HG03457 (cell line): ENCODE data around the gene APBA1.

Source experiments
- ATAC-seq: cut with Tn5 transposase; IDR thresholded peaks from one replicate; pipeline ENCODE4 v1.9.1; 2021; ENCODE audit warnings: moderate number of reproducible peaks; ENCODE audit not compliant: unreplicated experiment

Gene APBA1

DNA sequence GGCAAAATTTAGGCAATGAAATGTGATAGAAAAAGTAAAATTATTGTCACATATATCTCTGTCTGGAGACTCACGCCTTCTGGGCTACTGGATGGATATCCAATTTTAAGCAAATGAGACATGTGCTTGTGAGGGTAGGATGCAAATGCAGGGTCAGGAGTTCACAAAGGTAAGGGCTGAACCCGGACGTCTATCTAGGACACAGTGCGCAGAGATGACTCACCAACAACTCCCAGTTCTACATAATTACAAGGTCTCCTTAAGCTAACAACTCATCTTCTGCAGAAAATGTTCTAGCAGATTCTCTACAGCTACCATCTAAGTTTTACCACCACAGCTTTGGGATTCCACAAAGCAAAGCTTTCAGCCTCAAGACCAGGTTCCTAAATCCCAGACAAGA is 186.7 kb downstream of the APBA1 start:
- no peak for ATAC-seq

DNA sequence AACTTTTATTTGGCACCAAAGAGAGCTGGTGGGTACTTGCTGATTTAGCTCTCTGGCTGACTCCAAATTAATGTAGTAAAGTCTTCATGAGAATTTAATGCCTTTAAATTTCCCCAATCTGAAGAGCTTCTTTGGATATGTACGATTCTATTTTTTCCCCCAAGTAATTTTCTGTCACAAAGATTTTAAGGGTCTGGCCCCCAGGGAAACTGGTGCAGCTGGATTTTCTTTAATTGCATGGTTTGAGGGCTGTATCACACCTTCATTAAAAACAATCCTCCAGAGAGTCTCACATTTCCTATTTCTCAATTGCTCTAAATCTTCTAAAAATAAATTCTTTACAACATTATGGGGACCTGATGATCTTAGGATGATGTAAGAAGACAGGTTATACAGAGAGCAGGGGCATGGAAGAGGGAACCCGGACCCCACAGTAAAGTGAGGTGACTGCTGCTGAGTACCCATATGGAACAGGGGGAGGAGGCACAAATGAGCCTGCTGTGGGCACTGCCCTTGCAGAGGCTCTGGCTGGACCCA is 188.2 kb downstream of the APBA1 start:
- no peak for ATAC-seq

DNA sequence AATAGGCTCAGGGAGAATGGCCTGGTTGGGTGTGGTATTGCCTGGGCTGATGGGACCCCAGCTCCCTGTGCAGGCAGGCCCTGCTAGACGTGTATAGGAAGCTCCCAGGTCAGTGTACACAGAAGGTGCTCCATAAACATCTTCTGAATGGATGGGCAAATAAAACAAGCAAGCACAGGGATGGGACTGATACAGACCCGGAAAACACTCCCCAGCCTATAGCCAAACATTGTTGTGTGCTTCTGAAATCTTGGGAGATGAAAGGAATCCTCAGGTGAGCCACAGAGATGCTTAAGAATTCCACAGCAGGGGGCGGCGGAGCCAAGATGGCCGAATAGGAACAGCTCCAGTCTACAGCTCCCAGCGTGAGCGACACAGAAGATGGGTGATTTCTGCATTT is 195.4 kb downstream of the APBA1 start:
- ATAC-seq: no peak

DNA sequence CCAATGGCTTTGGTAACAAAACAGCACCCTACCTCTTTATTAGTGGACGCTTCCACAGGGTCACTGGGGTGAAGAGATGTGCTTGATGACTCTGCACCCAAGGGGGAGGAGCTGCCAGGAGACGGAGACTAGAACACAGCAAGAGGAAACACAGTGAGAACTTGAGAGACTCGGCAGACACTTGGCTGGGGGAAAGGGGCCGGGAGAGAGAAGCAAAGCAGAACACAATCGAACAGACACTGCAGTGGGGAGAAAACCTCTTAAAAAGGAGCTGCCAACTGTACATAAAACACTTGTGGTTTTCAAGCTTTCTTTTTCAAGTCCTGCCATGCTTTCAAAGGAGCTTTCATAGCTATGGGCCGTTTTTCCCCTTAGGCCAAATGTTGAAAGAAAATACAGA is 196.2 kb downstream of the APBA1 start:
- no peak for ATAC-seq

DNA sequence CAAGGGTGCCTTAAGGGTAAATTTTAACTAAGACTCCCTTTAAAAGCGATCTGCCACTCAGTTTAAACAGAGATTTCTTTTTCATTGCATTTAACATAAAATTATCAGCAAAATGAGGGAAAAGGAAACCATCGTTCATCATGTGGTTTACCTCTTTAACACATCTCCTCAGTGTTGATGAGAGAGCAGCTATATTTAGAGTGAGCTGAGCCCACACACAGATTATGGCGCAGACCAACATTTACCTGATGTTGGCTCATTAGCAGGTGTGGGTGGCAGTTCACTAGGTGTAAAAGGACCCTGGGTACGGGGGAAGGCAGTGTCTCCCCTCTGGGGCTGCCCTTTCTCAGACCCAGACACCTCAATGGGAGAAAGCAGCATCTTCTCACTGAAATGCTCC is 197.3 kb downstream of the APBA1 start:
- ATAC-seq: no peak

DNA sequence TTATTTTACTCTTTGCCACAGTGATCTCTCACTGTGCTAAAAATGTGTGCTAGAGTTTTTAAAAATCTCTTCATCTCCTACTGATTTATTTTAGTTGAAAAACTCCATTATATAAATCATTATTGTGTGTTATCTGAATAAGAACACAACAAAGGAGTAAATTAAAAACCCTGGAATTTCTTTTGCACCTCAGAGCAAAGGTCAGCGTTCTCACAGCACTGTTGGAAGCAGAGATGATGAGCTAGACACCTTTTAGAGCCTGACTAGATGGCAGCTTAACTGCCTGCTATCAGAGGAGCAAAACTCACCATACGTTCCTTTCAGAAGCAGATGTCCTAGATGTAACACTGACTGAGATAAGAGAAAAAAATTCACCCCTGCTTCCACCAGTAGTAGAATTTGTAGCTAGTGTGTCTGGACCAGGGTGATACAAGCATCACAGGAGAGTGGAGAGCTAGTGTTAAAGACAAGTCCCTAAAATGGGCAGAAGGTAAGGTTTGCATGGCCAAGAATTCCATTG is 200.0 kb downstream of the APBA1 start:
- ATAC-seq: no peak

DNA sequence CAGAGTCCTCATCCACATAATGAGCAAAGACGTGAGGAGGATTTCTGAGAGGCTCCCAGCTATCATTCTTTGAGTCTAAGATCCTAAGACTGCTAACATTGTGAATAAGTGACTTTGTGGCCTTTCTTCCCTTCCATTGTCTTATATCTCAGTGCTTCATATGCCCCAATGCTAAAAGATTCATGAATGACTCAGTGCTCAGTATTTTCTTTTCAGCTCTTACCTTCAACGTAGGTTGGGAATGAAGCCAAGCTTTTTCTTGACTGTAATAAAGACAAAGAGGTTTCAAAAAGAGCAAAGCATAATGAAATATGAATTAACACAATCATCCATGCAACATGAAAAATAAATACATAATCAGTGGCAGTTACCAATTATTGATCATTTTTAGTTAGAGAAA is 200.7 kb downstream of the APBA1 start:
- no peak for ATAC-seq

DNA sequence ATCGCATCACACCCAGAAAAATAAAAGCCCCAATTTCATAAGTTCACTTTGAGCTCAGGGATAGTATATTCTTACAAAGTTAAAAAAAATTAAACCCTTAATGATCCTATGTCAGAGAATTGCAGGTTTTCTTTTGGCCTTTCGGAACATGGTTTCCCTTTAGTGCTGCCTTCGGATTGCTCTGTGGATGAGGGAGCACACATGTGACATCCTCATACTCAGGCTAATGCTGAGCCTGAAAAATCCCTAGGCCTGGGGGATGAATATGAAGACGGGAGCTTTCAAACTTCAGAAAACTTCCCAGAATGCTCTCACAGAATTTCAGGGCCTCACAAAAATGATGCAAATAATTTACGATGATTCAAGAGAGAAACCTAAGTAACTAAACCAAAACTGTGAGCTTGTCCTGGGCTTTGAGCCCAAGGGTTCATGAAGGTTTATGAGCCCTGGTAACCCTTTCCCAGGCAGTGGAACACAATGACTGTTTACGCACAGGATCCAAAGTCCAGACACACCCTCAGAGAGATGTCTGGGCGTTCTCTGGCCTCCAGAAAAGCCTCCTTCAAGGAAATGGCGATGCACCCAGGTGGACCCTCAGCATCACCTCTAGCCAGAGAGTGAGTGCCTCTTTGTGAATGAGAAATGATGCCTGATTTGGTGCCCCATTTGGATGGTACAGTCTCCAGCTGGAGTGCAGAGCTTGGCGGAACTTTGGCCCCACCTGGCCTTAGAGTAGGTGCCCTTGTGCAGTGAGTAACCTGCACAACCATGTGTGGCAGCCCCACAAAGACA is 201.8 kb downstream of the APBA1 start:
- ATAC-seq: no peak

DNA sequence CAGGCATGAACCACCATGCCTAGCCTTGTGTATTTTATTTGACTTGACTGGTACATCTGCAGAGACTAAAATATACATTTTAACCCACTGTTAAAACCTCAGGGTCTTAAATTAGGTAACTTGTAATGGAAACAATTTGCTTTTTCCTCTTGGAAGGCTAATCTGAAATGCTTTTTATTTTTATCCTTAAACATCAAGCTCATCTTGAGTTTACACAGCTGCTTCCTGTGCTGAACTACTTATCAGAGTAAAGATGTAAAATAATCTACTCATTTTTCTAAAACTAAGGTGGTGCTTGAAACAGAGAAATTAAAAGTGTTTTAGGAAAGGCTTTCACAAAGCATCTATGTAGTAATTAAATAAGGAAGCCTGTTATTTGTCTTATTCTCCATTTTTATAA is 203.0 kb downstream of the APBA1 start:
- ATAC-seq: no peak

DNA sequence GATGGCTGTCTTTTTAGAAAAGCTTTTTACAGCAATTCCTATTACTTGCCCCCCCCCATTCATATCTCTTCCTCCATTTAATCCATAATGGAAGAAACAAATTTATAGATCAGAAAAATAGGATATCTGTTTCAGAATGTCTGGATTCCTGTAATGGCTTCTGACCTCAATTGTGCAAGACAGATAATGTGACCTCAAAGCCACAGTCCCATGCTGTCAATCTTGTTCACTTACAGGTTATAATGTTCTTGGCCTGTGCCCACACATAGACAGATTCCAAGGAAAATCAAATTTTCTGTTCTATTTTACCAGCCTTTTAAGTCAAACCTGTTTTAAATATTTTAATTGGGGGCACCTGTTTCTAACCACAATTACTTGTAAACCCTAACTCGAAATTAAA is 203.8 kb downstream of the APBA1 start:
- ATAC-seq: no peak

DNA sequence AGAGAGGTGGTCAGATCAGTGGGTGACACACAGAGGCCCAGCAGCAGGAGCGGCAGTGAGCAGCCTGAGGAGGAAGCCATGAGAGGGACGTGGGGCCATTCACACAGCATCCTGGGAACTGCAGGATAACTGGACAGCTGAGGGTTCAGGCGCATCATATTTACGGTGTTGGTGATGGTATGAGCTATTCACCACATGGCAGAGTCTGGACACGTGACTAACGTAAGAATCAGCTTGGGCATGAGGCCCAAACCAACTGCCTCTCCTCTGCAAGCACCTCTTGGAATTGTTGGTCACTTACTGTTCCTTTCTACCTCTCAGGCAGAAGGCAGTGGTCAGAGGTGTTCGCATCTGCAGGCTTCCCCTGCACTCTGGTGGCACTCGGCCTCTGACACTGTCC is 206.0 kb downstream of the APBA1 start:
- no peak for ATAC-seq

DNA sequence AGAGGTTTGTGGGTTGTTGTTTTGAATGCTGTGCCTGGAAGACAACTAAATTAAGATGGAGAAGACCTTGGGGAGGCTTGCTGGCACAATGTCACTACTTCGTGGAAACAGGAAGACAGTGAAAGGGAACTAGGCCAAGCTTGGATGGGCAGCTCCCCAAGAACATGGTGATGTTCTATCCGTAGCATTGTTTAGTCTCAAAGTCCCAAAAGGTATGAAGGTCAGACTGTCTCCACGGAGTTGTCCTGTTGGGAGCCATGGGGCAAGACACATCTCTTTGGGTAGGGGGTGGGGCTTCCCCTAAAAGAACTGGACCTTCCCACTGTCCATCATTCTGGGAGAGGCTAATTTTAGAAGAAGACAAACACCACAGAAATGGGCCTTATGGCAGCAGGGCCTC is 206.7 kb downstream of the APBA1 start:
- no peak for ATAC-seq

DNA sequence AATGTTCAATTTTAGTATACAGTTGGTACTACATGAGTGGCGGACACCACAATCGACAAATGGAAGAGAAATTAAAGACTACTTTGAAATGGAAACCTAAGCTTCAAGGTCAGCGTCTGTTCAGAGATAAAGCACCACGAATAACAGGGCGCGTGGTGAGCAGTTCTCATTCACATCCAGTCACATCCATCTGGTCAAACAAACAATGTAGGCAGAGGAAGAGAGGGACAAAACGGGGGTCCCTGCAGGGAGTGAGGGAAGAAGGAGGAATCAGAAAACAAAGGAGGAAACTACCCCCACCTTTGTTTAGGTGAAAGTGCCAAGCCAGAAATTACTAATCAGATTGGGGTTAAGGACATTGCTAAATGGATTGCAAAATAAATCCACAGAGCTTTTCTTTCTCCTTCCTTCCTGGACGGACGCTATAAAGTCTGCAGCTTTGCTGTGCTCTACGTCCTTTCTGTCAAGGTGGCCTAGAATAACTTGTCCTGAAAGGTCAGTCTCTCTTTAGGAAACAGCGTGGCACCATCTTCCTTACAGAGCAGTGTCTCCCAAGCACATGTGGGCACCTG is 208.6 kb downstream of the APBA1 start:
- ATAC-seq: no peak

DNA sequence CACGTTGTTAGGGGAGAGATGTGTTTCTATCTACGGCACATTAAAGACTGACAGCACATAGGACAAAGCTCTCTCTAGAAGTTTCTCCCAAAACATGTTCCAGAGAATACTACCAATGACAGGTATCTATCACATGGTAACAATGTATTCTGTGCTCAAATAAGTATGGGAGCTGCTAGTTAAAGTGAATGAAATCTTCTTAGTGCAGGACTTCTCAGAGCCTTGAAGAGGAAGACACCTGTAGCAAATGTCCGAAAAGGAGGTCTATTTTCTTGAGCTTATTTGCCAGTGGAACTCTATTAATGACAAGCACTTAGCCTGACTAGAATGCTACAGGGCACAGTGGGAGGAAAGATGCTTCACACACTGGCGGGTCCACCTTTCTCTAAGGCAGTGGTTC is 209.8 kb downstream of the APBA1 start:
- no peak for ATAC-seq

DNA sequence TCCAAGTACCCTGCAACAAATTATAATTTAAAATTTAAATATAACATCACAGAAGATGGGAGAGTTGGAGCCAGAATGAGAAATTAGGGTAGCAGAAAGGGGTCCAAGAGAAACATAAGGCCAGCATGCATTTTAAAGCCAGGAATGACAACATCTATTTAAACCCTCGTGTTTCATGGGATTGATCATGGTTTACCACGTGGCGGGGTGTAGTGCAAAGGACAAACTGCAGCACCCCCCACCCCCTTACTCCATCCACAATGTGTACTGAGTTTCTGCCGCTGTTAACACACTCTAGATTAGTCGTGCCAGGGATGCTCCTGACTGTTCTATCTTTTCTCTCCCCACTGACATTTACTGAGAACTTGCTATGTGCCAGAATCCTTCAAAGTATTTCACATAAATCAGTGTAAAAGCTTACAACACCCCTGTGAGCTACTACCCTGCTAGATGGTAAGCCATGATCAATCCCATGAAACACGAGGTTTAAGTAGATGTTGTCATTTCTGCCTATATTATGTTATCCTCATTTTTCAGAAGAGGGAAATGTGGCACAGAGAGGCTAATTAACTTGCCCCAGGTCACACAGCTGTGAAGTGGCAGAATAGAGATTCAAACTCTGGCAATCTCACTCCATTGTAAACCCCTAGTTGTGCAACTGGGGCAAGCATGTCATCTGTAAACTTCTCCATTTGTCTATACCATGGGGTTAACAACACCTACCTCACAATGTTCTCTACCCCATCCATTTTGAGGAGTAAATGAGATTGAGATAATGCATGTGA is 210.9 kb downstream of the APBA1 start:
- ATAC-seq: no peak

DNA sequence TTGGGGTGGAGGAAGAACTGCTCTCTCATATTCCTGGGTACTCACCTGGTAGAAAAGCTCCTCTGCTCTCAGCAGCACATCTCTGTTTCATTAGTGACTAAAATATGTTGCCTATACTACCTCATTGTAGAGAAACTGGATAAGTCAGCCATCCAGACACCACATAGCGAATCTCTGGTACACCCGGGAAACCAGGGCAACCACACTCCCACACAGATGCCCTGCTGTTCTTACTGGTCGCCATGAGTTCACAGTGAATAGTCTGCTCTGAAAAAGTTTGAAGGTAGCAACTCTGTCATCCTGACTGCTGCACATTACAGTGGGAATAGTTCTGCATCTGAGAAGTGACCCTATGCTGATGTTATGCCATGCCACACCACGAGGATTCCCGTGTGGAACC is 212.2 kb downstream of the APBA1 start:
- ATAC-seq: no peak

DNA sequence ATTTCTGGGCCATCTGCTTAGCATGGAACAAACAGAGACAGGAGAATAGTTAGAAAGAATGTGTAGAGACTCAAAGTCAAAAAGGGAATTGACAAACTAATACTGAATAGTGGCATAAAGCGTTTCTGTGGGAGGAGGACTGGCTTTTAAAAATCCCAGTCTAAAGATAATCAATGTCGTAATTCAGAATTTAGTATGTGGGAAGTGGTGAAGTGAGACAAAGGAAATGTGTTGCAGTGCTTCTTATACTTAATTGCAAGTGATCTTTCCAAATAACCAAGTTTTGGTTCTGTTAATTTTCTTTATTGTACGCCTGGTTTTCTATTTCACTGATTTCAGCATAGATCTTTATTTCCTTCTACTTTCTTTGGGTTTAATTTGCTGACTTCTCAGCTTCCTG is 214.0 kb downstream of the APBA1 start:
- ATAC-seq: no peak

DNA sequence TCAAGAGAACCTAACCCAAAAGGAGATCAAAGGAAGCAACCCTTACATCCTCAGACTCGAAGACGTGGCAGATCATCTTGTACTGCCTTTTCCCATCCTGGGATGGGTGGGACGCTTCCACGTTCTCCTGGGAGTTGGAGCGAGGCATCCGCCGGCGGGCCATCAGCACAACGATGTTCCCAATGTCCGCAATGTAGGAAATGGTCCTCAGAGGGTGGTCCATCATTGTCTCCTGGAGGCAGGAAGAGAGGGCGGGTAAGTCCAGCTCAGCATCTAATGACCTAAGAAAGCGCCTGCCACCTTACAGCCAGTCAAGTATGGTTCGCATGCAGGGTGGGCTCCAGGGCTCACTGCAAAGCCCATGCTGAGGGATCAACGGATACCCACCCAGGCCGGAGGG is 216.0 kb downstream of the APBA1 start:
- ATAC-seq: no peak

DNA sequence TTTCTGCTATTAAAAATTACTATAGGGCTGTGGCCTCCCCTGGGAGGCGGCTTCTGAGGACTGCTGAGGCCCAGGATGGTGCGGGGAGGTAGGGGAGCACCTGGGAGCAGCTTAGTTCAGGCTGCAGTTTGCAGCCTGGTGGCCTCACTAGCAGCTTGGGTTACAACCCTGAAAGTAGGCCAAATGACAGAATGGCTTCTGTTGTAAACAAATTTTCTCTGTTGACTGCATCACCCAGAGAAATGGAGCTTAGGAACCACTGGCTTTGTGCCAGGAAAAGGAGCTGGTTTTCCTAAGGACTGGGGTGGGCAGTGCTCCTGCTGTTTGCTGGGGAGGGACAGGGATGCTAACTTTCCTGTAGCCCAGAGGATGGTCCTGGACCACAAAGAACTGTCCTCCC is 216.9 kb downstream of the APBA1 start:
- no peak for ATAC-seq

DNA sequence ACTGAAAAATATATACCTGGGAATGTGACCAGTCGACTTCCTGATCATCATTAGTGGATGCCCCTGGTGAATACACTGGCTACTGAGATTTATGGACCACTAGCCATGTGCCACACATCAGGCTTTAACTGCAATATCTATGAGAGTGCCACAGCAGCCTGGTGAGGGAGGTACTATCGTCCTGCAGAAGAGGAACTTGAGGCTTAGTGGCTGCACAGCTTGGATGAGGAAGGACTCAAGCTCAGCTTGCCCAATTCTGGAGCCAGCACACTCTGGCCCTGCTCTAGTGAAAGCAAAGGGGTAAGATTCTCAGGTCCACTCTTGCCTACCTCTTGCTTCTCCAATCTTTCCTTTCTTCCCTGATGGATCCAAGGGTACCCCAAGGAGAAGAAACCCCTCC is 217.8 kb downstream of the APBA1 start:
- no peak for ATAC-seq

DNA sequence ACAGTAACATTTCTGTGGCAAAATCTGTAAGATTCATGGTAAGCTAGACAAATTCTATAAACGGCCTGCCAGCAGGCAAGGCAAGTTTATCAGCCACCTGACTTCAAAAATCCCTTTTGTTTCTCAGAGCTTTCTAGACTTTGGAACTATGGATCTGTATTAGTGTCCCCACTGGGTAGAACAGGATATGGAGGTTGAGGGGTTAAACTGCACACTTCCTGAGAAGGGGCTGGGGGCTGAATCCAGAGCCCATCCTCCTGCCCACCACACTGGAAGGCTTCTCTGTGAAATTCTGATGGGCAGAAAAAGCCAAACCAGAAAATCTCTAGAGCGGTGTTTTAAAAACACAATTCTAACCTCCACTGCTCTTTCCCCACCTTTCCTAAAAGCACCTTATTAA is 218.4 kb downstream of the APBA1 start:
- no peak for ATAC-seq
